ENCODE data around the gene SLC34A1.

SLC34A1 gene

DNA sequence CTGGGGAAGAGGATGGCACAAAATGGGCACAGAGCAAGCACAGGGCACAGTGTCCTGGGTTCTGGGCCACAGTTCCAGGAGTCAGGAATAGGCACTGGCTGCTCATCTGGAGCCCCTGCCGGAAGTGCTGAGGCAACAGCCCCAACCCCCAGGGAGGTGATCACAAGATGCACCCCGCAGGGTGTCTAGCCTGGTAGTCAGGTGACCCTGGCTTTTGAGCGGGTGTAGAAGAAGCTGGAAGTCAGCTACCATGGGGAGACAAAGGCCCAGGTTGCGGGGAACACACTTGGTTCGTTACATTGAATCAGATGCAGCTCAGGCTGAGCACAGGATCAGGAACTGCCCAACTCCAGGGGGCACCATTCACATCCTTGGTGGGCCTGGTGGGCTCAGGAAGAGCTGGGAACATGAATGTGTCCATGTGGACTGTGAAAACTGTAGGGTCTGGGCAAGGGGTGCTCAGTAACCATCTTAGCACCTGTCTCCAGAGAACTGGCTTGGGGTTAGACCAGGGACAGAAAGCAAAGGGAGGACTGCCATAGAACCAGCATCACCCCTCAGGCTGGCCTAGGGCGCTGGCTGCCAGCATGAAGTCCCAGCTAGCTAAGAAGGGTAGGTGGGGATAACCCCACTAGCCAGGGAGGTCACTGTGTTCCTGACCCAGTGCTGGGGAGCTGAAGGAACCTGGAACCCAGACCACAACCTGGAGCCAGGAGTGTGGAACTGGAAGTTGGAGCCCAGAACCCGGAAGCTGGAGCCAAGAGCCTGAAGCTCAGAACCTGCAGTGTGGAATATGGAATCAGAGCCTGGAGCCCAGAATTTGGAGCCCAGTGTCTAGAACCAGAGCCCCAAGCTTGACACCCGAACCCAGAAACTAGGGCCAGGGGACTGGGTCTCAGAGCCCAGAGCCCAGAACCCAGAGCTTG is 6.1 kb upstream of the SLC34A1 start:
- no peak for DNase-seq (ENCODE audit: low spot score)
- TF ChIP-seq, protein P1, sequence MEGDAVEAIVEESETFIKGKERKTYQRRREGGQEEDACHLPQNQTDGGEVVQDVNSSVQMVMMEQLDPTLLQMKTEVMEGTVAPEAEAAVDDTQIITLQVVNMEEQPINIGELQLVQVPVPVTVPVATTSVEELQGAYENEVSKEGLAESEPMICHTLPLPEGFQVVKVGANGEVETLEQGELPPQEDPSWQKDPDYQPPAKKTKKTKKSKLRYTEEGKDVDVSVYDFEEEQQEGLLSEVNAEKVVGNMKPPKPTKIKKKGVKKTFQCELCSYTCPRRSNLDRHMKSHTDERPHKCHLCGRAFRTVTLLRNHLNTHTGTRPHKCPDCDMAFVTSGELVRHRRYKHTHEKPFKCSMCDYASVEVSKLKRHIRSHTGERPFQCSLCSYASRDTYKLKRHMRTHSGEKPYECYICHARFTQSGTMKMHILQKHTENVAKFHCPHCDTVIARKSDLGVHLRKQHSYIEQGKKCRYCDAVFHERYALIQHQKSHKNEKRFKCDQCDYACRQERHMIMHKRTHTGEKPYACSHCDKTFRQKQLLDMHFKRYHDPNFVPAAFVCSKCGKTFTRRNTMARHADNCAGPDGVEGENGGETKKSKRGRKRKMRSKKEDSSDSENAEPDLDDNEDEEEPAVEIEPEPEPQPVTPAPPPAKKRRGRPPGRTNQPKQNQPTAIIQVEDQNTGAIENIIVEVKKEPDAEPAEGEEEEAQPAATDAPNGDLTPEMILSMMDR (IDR thresholded peaks at IDR 0.05; ENCODE audit: extremely low read depth, missing control alignments) = no peak

DNA sequence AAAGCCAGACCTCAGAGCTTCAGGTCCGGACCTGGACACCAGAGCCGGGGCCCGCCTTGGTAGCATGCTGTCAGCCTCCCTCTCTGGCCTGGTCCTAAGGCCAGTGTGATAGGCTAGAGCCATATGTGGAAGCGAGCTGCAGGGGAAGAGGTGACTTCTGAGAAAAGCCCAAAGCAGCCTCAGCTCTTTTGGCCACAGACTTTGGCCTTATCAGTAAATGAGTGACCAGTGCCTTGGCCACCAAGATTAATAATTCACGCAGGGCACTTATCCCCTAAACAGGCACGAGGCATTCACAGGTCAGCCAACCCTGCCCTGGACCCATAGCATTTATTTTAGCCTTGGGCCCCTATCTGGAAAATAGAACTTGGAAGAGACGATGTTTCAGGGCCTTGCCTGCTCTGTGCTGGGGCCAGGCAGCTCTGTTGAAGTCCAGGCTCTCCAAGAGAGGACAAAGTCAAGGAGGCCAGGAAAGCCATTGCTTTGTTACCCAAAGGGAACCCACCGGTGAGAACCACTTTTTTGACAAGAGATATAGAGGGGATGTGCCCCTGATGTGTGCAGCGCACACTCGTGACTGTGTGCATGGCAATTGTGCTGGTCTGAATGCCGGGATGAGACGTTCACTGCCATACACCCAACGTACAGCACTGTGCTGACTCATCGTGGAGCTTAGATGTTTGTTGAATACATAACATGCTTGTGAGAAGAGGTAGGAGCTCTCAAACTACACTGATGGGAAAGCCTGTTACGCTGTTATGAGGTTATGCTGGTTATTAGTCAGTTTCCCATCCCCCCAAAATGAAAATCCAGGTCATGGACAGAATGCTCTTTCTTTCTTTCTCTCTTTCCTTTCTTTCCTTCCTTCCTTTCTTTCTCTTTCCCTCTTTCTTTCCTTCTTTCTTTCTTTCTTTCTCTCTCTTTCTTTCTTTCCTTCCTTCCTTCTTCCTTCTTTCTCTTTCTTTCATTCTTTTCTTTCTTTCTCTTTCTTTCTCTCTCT is 5.0 kb upstream of the SLC34A1 start:
- TF ChIP-seq, protein P1 (IDR thresholded peaks at IDR 0.05; ENCODE audit: extremely low read depth, missing control alignments) = no peak
- DNase-seq (ENCODE audit: low spot score) = peak; percentile 63

DNA sequence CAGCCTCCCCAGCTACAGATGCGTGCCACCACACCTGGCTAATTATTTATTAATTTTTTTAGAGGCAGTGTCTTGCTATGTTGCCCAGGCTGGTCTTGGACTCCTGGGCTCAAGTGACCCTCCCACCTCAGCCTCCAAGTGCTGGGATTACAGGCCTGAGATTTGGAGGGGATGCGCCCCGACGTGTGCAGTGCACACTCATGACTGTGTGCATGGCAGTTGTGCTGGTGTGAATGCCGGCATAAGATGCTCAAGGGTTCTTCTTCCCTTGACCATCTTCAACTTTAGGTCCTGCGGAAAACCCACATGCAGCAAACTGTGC is 3.5 kb upstream of the SLC34A1 start:
- no peak for DNase-seq (ENCODE audit: low spot score)
- TF ChIP-seq, protein P1 (IDR thresholded peaks at IDR 0.05; ENCODE audit: extremely low read depth, missing control alignments) = no peak

DNA sequence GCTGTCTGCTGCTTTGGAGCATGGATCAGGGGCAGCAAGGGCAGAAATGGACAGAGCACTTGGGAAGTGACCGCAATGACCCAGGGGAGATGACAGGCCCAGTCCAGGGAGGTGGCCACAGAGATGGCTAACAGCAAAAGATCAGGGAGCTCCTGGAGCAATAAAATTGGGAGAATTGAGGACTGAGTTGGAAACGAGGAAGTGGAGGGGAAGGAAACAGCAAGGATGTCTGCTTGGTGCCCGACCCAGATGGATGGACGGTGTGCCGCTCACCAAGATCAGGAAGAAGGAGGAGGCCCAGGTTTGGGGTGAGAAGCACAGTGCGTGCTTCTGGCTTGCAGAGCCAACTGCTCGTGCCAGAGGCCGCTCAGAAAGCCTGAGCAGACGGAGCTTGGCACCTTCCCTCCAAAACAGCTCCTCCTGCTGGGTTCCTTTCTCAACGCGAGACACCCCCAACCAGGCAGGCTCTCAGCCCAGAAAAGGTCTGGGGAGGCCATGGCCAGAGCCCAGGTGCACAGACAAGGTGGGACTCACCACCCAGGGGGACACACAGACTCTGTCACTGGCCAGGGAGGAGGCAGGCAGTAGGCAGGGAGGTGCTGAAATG is 1.7 kb upstream of the SLC34A1 start:
- DNase-seq (ENCODE audit: low spot score) = no peak
- TF ChIP-seq, protein P1 (IDR thresholded peaks at IDR 0.05; ENCODE audit: extremely low read depth, missing control alignments) = peak; percentile 6

DNA sequence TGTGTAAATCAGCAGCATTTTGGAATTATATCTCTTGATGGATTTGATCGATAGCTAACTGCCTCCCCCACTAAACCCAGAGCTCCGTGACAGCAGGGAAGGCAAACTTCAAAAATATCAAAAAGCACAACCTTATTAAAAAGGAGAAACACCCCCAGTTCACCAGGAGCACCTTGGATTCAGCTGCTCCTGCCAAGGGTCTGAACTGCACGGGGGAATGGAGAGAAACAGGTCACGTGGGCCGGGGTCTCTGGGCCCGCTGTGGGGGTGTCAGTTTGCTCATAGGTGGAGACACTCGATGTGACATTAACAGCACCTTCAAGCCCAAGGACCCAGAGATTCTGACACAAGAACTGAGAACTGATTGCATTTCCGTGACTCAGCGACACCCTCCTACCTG is 1.1 kb upstream of the SLC34A1 start:
- TF ChIP-seq, protein P1 (IDR thresholded peaks at IDR 0.05; ENCODE audit: extremely low read depth, missing control alignments) = no peak
- DNase-seq (ENCODE audit: low spot score) = no peak

DNA sequence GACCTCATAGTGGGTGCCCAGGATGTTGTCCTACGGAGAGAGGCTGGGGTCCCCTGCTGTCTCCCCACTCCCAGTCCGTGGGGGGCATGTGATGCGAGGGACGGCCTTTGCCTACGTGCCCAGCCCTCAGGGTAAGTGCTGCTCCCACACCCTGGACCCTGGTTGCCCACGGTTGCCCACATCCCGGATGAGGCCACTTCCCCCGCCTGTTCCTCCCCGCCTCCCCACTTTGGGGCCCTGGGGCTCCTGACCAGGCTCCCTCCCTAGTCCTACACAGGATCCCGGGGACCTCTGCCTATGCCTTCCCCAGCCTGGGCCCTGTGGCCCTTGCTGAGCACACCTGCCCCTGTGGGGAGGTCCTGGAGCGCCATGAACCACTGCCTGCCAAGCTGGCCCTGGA is 1.5 kb downstream of the SLC34A1 start:
- TF ChIP-seq, protein P1 (IDR thresholded peaks at IDR 0.05; ENCODE audit: extremely low read depth, missing control alignments) = no peak
- DNase-seq (ENCODE audit: low spot score) = no peak
